T-cell (primary cell): ENCODE measurements around the gene METRNL. TPM values are rescaled to one million over a fixed set of nuclear protein-coding genes. Genes with fewer than 3 reads are reported as not detected.

Source experiments
- ATAC-seq, 4 experiments: fragments of 200-7000 bp in 3 of 4; fragments of 150-1000 bp in 1 of 4; cut with Tn5 transposase; replicated peaks in 1 of 4; 1 replicate in 3 of 4; 2 replicates in 1 of 4; pipeline ENCODE4 v1.10.0; 2021; ENCODE audit warnings: moderate library complexity in 3 of 4, mild to moderate bottlenecking in 2 of 4, moderate number of reproducible peaks in 1 of 4
- CTCF ChIA-PET, 2 donors: fragments of 300-600 bp; sonication (Branson Sonifier 250); formaldehyde crosslinking; loops; one replicate each; lab custom pipeline; 2022; ENCODE audit warnings: antibody characterized with exemption in 2 of 2; lab: Charles Lee
- POLR2A ChIA-PET, 2 donors: fragments of 300-600 bp; sonication (Branson Sonifier 250); formaldehyde crosslinking; loops; one replicate each; lab custom pipeline; 2022; ENCODE audit warnings: antibody characterized with exemption in 2 of 2; lab: Charles Lee
- DNase-seq, 35 experiments: peaks; one replicate each; pipeline versions ENCODE4 v3.0.0 to v3.0.0-alpha.2; 2013 to 2023
- H3K27ac ChIP-seq: one replicate; pipeline ENCODE4 v1.5.1; 2013; ENCODE audit warnings: low read length
- H3K27me3 ChIP-seq, 2 experiments: replicated peaks in 1 of 2; 1 replicate in 1 of 2; 2 replicates in 1 of 2; pipeline versions ENCODE4 v1.6.1 to v1.7.0; 2013; ENCODE audit warnings: low read length in 1 of 2, mixed read lengths in 1 of 2; ENCODE audit not compliant: control insufficient read depth in 2 of 2, insufficient read depth in 2 of 2; ENCODE audit errors: extremely low read depth in 1 of 2
- H3K36me3 ChIP-seq, 2 donors: 1 replicate in 1 of 2; 2 replicates in 1 of 2; pipeline versions ENCODE4 v1.6.1 to v1.7.0; 2013; ENCODE audit warnings: low read length in 1 of 2; ENCODE audit not compliant: control insufficient read depth in 2 of 2, insufficient read depth in 1 of 2; ENCODE audit errors: extremely low read depth in 1 of 2
- H3K4me1 ChIP-seq, 2 experiments: 1 replicate in 1 of 2; 2 replicates in 1 of 2; pipeline versions ENCODE4 v1.6.1 to v1.7.0; 2013; ENCODE audit warnings: low read length in 2 of 2, mixed read lengths in 1 of 2; ENCODE audit not compliant: insufficient read depth in 2 of 2, control insufficient read depth in 1 of 2; ENCODE audit errors: extremely low read depth in 1 of 2
- H3K4me3 ChIP-seq, 2 donors: 1 replicate in 1 of 2; 2 replicates in 1 of 2; pipeline versions ENCODE4 v1.5.1 to v1.7.0; 2013; ENCODE audit warnings: mild to moderate bottlenecking in 2 of 2, low read length in 1 of 2, moderate library complexity in 1 of 2; ENCODE audit not compliant: control insufficient read depth in 1 of 2; ENCODE audit errors: extremely low read depth in 1 of 2
- H3K9me3 ChIP-seq: 2 replicates; pipeline ENCODE4 v1.7.0; 2013
- H3K27ac Mint-ChIP-seq, 2 donors: one replicate each; pipeline ENCODE4 v1.8.0; 2020 to 2021; ENCODE audit warnings: mild to moderate bottlenecking in 2 of 2, mixed read lengths in 2 of 2
- H3K27me3 Mint-ChIP-seq, 2 donors: one replicate each; pipeline ENCODE4 v1.8.0; 2021 to 2022; ENCODE audit warnings: mixed read lengths in 2 of 2
- H3K36me3 Mint-ChIP-seq: one replicate; pipeline ENCODE4 v1.8.0; 2021; ENCODE audit warnings: mixed read lengths
- H3K4me1 Mint-ChIP-seq, 3 donors: one replicate each; pipeline ENCODE4 v1.8.0; 2020 to 2022; ENCODE audit warnings: mixed read lengths in 3 of 3, mild to moderate bottlenecking in 1 of 3
- H3K4me3 Mint-ChIP-seq, 3 donors: one replicate each; pipeline ENCODE4 v1.8.0; 2020 to 2022; ENCODE audit warnings: mild to moderate bottlenecking in 3 of 3, mixed read lengths in 3 of 3, moderate library complexity in 3 of 3
- H3K9me3 Mint-ChIP-seq, 3 donors: one replicate each; pipeline ENCODE4 v1.8.0; 2020 to 2022; ENCODE audit warnings: mixed read lengths in 3 of 3
- WGBS: methylation state at CpG from one replicate; pipeline ENCODE4 v1.1.5; 2013; ENCODE audit warnings: missing lambda C conversion rate; ENCODE audit not compliant: insufficient coverage; 5-methylcytosine and 5-hydroxymethylcytosine counted together
- total RNA-seq, 35 experiments: library from RNA in 6 of 35; stranded (reverse) in 6 of 35; fragments of 120-200 nt in 1 of 35; gene quantifications; one replicate each; pipeline versions ENCODE4 v1.2.1 to v1.2.4 and lab custom pipeline; 2013 to 2026

METRNL gene
- total RNA-seq, 5 donors from 2014 or later (not counting 1 experiment from before 2014, with no cell fraction given) = 7.0 to 50.8 (median 11.9) TPM

DNA sequence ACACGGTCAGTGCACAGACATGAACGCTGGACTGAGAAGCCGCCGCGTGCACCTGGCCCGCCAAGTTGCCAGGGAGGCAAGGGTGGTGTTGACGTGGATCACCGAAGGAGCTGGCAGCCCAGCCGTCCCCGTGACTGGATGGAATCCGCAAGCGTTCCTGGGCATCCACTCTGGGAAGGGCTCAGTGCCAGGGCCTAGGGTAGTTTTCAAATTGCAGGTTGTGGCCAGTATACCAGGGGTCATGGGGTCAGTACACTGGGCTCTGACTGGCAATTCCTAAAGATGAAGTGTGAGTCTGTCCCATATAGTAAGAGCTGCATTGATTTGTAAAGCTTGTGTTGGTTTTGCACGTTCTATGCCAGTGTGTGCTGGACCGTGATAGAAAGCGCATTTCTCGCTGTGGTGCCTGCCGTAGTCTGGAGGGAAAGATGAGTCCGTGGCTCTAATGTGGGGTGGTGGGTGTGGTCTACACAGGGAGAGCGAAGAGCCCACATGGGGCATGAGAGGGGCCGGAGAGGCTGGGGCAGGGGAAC lies 21.1 kb upstream of the METRNL start:
- ChIA-PET POLR2A (no interaction called here), CTCF (no interaction called here)
- Histone ChIP-seq H3K4me1 (peaks cover 0 to 14% of the 10 kb centered on the region in 2 experiments), H3K27ac (no peak overlapping the region), H3K36me3 (no peaks in the 10 kb centered on the region), H3K4me3 (no peak overlapping the region), H3K27me3 (peaks cover 0 to 18% of the 10 kb centered on the region in 2 experiments), H3K9me3 (no peaks in the 10 kb centered on the region)
- Mint-ChIP-seq H3K27ac (no peak overlapping the region), H3K4me1 (peaks cover 8 to 14% (median 10%) of the 10 kb centered on the region in 3 donors), H3K27me3 (peaks cover 0 to 3% of the 10 kb centered on the region in 2 donors), H3K9me3 (no peaks in the 10 kb centered on the region), H3K4me3 (no peak overlapping the region), H3K36me3 (no peaks in the 10 kb centered on the region)
- no peak for DNase-seq
- no peak for ATAC-seq
- WGBS = 93% methylated on average over 20 of the region's 20 CpGs

DNA sequence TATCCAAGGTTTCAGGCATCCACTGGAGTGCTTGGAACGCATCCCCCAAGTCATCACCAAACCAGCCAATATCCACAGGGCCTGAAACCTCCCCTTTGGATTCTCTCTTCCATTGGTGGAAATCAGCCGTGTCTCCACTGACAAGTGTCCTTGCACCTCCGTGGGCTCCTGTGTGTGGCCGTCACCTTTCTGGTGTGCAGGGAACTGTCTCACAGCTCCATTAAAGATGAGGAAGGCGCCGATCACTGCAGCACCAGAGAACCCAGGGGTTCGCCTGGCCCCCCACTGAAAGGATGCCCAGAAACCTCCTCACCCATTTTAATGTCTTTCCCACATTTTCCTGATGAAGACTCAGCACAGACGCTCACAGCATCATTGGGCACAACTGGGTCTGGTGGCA lies 17.8 kb upstream of the METRNL start:
- no peaks in the 10 kb centered on the region for H3K9me3 Mint-ChIP-seq
- Histone ChIP-seq H3K4me3 (no peak overlapping the region), H3K9me3 (no peaks in the 10 kb centered on the region), H3K36me3 (no peaks in the 10 kb centered on the region), H3K27me3 (peaks cover 0 to 21% of the 10 kb centered on the region in 2 experiments), H3K27ac (no peak overlapping the region), H3K4me1 (no peaks in the 10 kb centered on the region)
- no peaks in the 10 kb centered on the region for H3K36me3 Mint-ChIP-seq
- peaks cover 0 to 3% of the 10 kb centered on the region in 2 donors for H3K27me3 Mint-ChIP-seq
- H3K4me1 Mint-ChIP-seq = no peaks in the 10 kb centered on the region
- CTCF ChIA-PET = no interaction called here
- no peak overlapping the region for H3K4me3 Mint-ChIP-seq
- DNase-seq (no peak), ATAC-seq (no peak)
- no peak overlapping the region for H3K27ac Mint-ChIP-seq
- WGBS = 88% methylated on average over 7 of the region's 8 CpGs
- POLR2A ChIA-PET = no interaction called here

DNA sequence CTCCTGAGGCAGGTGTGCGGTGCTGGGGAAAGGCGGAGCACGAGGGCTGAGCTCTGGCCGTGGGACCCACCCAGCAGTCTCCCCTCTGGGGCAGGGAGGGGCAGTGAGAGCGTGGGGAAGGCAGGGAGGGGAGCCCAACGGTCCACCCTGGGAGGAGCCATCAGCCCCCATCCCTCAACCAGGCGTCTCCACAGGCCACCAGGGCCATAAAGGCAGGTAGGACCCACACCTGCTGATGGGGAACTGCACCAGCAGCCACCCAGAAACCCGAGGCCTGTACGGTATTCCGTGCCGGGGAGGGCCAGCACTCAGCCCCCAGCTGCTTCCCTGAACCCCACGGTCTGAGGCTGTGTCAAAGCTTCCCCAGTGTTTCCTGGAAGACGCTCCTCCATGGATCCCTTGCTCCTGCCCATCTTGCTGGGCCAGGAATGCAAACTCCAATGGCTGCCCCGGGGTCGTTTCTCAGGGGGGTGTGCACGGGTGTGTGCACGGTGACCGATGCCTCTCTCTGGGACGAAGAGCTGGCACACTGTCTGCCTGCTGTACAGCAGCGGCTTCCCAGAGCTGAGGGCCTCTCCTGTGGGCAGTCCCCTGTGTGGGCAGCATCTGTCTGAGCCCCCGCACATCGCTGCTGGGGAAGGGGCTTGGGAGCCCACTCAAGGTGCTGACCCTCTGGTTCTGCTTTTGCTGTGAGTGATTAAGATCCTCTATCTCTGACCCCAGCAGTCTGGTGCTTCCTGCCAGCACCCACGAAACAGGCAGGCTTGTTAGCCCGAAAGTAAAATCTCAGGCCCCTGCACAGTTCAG lies 17.2 kb upstream of the METRNL start:
- H3K9me3 Mint-ChIP-seq = no peaks in the 10 kb centered on the region
- peaks cover 0 to 3% of the 10 kb centered on the region in 2 donors for H3K27me3 Mint-ChIP-seq
- ATAC-seq = no peak
- ChIA-PET POLR2A (no interaction called here), CTCF (no interaction called here)
- Histone ChIP-seq H3K27ac (no peak overlapping the region), H3K9me3 (no peaks in the 10 kb centered on the region), H3K27me3 (peaks cover 0 to 19% of the 10 kb centered on the region in 2 experiments), H3K4me3 (no peak overlapping the region), H3K36me3 (no peaks in the 10 kb centered on the region), H3K4me1 (no peaks in the 10 kb centered on the region)
- H3K36me3 Mint-ChIP-seq = no peaks in the 10 kb centered on the region
- H3K4me1 Mint-ChIP-seq = no peaks in the 10 kb centered on the region
- no peak overlapping the region for H3K27ac Mint-ChIP-seq
- peak in 1 of 35 experiments; percentile 17 for DNase-seq
- WGBS = 61% methylated on average over 18 of the region's 24 CpGs
- no peak overlapping the region for H3K4me3 Mint-ChIP-seq

DNA sequence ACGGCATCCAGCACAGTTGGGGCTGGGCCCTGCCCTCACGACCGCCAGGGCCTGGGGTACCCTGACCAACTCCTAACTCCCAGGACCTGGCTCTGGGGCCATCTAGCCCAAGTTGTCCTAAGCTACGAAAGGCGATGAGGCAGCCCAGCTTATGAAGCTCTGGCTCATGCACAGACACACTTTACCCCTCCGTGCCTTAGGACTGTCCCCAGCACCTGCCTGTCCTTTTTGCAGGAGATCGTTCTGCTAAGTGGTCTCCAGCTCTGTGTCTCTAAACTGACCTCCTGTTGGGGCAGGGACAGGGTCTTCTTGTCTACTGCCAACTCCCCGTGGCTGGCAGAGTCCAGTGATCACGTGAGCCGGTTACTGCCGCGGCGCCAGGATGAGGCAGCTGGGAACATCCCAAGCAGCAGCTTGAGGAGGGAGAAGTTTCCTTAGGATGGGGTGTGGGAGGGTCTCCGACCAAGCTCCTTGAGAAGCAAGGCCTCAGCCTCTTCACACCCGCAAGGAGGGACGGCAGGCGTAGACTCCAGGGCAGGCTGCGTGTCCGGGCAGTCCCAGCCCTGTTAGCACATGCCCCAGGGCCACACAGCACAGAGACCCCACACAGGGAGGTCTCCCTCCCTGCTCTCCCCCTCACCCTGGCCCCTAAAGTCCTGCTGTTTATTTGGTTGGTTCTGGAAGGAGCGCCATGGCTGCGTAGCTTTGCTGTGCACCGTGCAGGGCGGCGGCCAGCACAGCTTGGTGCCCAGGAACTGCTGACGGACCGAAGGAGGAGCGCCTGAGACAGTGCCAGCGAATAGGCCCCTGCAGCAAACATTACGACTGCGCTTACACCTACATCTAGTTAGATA lies 16.4 kb upstream of the METRNL start:
- Histone ChIP-seq H3K4me3 (no peak overlapping the region), H3K9me3 (no peaks in the 10 kb centered on the region), H3K27me3 (peaks cover 0 to 17% of the 10 kb centered on the region in 2 experiments), H3K4me1 (no peaks in the 10 kb centered on the region), H3K36me3 (no peaks in the 10 kb centered on the region), H3K27ac (no peak overlapping the region)
- POLR2A ChIA-PET = no interaction called here
- Mint-ChIP-seq H3K4me3 (no peak overlapping the region), H3K9me3 (no peaks in the 10 kb centered on the region), H3K36me3 (no peaks in the 10 kb centered on the region), H3K4me1 (peaks cover 0 to 3% (median 3%) of the 10 kb centered on the region in 3 donors), H3K27ac (no peak overlapping the region), H3K27me3 (peaks cover 0 to 3% of the 10 kb centered on the region in 2 donors)
- ATAC-seq (no peak), DNase-seq (peak in 1 of 35 experiments; percentile 16)
- CTCF ChIA-PET = no interaction called here
- 84% methylated on average over 16 of the region's 30 CpGs for WGBS

DNA sequence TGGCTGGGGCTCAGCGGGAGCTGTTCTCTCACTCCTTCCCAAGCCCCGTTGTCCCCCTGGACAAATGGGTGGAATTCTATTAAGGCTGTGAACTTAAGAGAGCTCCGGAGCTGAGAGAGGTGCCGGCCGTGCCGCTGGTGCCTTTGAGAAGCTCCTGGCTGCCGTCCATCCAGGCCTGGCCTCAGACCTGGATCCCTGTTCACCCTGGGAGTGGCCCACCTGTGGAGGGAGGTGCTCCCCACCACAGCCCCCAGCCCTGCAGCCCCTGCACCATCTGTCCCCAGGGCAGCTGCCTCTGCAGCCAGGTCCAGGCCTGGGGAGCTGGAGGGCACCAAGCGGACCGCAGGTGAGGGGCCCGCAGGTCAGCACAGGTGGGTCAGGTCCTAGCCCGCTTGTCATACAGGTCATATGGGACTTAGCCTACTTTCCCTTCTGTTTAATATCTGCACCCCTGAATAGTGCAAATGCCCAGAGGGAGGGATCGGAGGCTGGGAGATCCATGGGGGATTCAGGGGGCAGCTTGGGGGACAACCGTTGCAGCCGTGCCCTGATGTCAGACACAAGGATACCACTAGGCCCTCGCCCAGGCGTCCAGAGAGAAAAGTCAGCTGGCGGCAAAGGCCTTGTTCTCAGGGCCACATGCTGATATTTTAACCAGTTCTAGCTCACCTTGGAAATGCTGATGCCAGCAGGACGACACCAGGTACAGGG lies 15.2 kb upstream of the METRNL start:
- WGBS = 94% methylated on average over 13 of the region's 18 CpGs
- H3K36me3 Mint-ChIP-seq = no peaks in the 10 kb centered on the region
- Histone ChIP-seq H3K9me3 (no peaks in the 10 kb centered on the region), H3K27ac (no peak overlapping the region), H3K27me3 (peaks cover 0 to 13% of the 10 kb centered on the region in 2 experiments), H3K4me1 (peaks cover 0 to 5% of the 10 kb centered on the region in 2 experiments), H3K4me3 (no peak overlapping the region), H3K36me3 (no peaks in the 10 kb centered on the region)
- H3K4me1 Mint-ChIP-seq = peaks cover 0 to 8% (median 7%) of the 10 kb centered on the region in 3 donors
- no peaks in the 10 kb centered on the region for H3K27me3 Mint-ChIP-seq
- ATAC-seq (no peak), DNase-seq (peak in 3 of 35 experiments; percentile 2 to 17 (median 2))
- ChIA-PET POLR2A (no interaction called here), CTCF (no interaction called here)
- H3K27ac Mint-ChIP-seq = no peak overlapping the region
- no peak overlapping the region for H3K4me3 Mint-ChIP-seq
- H3K9me3 Mint-ChIP-seq = no peaks in the 10 kb centered on the region
